Uterus (tissue), 2 donors: ENCODE measurements around the gene PGM1.

Source experiments
- CTCF ChIP-seq, 4 experiments: fragments of 200-600 bp in 2 of 4; fragments of 450-650 bp in 2 of 4; sonication (generic) in 2 of 4; IDR thresholded peaks; one replicate each; pipeline ENCODE4 v1.5.1; 2016 to 2019; ENCODE audit warnings: antibody characterized with exemption in 4 of 4, mild to moderate bottlenecking in 2 of 4, moderate library complexity in 1 of 4
- POLR2A ChIP-seq, 2 donors: fragments of 450-650 bp; IDR thresholded peaks; one replicate each; pipeline ENCODE4 v1.6.1; 2016; ENCODE audit warnings: antibody characterized with exemption in 2 of 2, mild to moderate bottlenecking in 1 of 2, moderate library complexity in 1 of 2

DNA sequence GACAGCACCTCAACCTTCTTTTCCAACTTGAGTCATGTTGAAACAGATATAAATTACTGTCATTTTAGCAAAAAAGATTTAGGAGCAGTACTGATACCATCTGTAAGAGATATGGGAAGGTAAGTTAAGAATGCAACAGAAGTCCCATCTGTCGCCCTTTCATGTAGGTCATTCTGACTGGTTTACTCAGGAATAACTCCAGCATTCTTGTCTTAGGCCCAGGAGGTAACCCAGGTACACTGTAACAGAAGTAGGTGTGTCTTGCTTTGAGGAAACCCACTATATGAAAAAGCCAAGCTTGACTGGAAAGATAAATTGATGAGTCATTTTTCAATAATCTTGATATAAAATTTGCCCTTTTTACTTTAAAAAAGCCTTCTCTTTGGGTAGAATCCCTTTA is 35.4 kb downstream of the PGM1 start:
- no peak for TF ChIP-seq CTCF (IDR thresholded peaks at IDR 0.05)
- TF ChIP-seq POLR2A (IDR thresholded peaks at IDR 0.05): no peak
